ENCODE data around the gene ZNF335. TPM values are rescaled to one million over a fixed set of nuclear protein-coding genes. Genes with fewer than 3 reads are reported as not detected.
A peak's percentile ranks its signal among the peaks of the same experiment; 100 is the strongest.
"Not testable (repeated sequence)": the region's sequence is repeated elsewhere in the genome, so short reads cannot be mapped to it uniquely, and the experiment has no call there.

Gene ZNF335
- total and polyA plus RNA-seq, 8 donors: 7.4 to 27.4 (median 8.8) TPM

DNA sequence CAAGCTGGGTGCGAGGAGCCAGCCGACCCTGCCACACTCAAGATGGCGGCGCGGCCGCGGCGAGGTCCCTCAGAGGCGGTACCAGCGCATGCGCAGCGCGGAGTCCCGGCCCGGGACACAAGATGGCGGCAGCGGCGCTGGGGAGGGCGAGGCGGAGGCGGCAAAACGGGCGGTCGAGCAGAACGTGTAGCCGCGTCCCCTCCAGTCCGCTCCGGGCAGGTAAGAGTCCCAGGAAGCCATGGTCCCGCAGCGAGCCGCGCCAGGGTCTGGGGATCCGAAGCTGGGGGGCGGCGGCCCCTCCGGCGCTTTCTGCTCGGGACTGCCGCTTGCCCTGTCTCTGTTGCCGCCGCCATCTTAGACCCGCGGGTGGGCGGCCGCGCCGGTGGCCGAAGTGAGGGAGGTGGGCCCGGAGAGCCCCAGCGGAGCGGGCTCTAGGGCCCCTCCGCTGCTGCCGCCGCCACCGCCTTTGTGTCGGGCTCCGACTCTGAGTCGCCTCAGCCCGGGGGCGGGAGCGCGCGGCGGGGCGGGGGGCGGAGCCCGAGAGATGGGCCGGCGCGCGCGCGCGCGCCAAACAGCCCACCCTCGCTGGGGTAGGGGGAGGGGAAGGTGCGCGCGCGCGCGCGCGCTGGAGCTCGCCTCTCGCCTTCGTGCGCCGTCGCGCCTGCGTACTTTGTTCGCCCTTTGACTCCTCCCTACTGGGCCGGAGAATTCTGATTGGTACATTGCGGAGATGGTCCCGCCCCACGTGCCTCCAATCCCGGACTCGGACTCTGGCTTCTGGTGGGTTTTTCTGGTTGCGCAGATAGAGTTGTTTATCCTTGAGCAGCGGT, 37.2 kb downstream of the ZNF335 start, which contains the start of gene PCIF1:
PCIF1 (plus strand) TSS at position 98 of the 830 bp plus-strand sequence. CDS start 4,317 bp downstream, outside the sequence.
- 0 to 1% methylated on average over 70 to 102 of the region's 102 CpGs for WGBS, 2 donors
- H3K9me3 ChIP-seq: no peaks in the 10 kb centered on the region
- H3K36me3 ChIP-seq: peaks cover 4 to 26% (median 21%) of the 10 kb centered on the region in 3 donors
- peak within 1 kb of the TSS; percentile 81 to 100 (median 94) for H3K4me3 ChIP-seq
- FAIRE-seq: no peak
- peak; percentile 87 to 93 (median 88) for ATAC-seq
- TF ChIP-seq, protein P1, sequence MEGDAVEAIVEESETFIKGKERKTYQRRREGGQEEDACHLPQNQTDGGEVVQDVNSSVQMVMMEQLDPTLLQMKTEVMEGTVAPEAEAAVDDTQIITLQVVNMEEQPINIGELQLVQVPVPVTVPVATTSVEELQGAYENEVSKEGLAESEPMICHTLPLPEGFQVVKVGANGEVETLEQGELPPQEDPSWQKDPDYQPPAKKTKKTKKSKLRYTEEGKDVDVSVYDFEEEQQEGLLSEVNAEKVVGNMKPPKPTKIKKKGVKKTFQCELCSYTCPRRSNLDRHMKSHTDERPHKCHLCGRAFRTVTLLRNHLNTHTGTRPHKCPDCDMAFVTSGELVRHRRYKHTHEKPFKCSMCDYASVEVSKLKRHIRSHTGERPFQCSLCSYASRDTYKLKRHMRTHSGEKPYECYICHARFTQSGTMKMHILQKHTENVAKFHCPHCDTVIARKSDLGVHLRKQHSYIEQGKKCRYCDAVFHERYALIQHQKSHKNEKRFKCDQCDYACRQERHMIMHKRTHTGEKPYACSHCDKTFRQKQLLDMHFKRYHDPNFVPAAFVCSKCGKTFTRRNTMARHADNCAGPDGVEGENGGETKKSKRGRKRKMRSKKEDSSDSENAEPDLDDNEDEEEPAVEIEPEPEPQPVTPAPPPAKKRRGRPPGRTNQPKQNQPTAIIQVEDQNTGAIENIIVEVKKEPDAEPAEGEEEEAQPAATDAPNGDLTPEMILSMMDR (IDR thresholded peaks at IDR 0.05): no peak
- DNase-seq: peak; percentile 96 to 100 (median 98)
- H3K27ac ChIP-seq: peak within 1 kb of the TSS; percentile 99 to 100 (median 100)
- H3K4me1 ChIP-seq: peaks cover 0 to 10% (median 0%) of the 10 kb centered on the region in 3 donors
- intact Hi-C loops (cut with DNase I): no loop called here
- no peaks in the 10 kb centered on the region for H3K27me3 ChIP-seq

DNA sequence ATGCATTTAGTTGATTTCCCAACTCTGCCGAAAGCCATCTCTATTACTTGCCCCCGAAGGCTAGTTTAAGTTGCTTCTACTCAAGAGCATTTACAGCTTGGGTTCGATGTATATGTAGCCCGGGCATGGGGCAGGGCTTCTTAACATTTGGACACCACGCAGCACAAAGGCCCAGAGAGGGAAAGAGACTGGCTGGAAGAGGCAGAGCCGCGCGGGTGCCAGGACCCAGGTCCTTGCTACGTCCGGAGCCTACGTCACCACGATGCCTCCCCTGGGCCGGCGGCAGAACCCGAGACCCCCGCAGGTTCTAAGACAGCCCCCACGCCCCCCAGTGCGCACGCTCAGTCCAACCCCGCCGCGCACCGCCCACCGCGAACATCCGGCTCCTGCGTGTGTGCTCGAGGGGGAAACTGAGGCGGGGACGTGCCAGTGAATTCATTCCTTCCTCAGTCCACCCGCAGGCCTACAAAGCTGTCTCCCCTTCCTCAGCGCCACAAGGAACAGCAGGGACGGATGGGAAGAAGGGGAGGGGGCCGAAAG, 37.9 kb downstream of the ZNF335 start:
- peak overlapping the region; percentile 99 to 100 (median 100) for H3K27ac ChIP-seq
- no peaks in the 10 kb centered on the region for H3K27me3 ChIP-seq
- TF ChIP-seq, protein P1 (IDR thresholded peaks at IDR 0.05): no peak
- ATAC-seq (peak; percentile 16 to 32 (median 28)), FAIRE-seq (no peak), DNase-seq (peak in 5 of 6 donors; percentile 57 to 90 (median 75))
- whole genome bisulfite sequencing, 2 donors: 0 to 1% methylated on average over 34 of the region's 34 CpGs
- H3K4me1 ChIP-seq: peaks cover 0 to 10% (median 0%) of the 10 kb centered on the region in 3 donors
- no peaks in the 10 kb centered on the region for H3K9me3 ChIP-seq
- intact Hi-C loops (cut with DNase I): no loop called here
- peak overlapping the region; percentile 81 to 100 (median 94) for H3K4me3 ChIP-seq
- H3K36me3 ChIP-seq: peaks cover 0 to 19% (median 14%) of the 10 kb centered on the region in 3 donors

DNA sequence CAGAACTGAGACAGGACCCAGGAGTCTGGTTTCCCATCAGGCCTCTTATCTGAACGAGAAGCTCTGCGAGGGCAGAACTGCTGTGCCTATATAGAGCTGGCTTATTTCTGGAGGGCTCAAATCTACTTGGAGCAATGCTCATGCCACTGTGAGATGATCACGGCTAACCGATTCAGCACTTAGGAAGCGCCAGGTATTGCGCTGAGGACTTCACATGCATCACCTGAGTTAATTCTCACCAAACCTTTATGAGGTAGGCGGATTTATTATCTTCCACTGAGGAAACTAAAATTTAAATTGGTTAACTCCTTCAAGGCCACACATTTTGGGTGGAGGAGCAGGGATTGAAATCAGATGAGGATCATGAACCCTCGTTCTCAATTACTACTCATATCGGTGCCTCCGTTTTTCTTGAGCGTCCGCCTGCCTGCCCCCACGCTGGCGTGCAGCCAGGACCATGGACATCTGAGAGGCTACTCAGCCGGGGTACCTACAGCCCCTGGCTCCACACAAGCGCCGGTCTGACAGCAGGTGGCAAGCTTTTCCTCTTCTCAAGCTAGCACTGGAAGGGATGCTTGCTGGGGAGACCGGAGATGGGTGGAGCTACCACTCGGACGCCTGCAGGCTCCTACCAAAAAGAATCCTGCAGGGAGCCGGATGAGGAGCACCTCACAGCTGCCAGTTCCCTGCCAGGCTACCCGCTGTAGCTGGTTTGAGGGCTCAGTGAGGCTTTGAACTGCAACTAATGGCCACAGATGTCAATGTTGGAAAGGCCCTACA, 38.5 kb downstream of the ZNF335 start:
- TF ChIP-seq, protein P1 (IDR thresholded peaks at IDR 0.05): peak in 1 of 4 donors; percentile 11
- Histone ChIP-seq H3K36me3 (peaks cover 0 to 13% (median 8%) of the 10 kb centered on the region in 3 donors), H3K4me3 (peak overlapping the region; percentile 81 to 100 (median 94)), H3K27ac (peak overlapping the region in 3 of 4 donors; percentile 99 to 100 (median 99)), H3K9me3 (no peaks in the 10 kb centered on the region), H3K27me3 (no peaks in the 10 kb centered on the region), H3K4me1 (peaks cover 0 to 10% (median 0%) of the 10 kb centered on the region in 3 donors)
- peak; percentile 22 to 58 (median 54) for ATAC-seq
- WGBS, 2 donors: 8 to 13% methylated on average over 22 of the region's 22 CpGs
- peak; percentile 73 to 91 (median 78) for DNase-seq
- intact Hi-C loops (cut with DNase I): no loop called here
- no peak for FAIRE-seq

DNA sequence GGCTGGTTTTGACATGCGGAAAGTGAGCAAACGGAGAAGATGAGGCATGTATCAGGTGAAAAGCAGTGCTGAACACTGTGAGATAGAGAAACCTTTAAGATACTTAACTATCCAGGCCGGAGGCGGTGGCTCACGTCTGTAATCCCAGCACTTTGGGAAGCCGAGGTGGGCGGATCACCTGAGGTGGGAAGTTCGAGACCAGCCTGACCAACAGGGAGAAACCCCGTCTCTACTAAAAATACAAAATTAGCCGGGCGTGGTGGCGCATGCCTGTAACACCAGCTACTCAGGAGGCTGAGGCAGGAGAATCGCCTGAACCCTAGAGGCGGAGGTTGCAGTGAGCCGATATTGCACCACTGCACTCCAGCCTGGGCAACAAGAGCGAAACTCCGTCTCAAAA, 40.3 kb downstream of the ZNF335 start:
- H3K36me3 ChIP-seq; H3K4me3 ChIP-seq; ATAC-seq; H3K4me1 ChIP-seq; H3K27me3 ChIP-seq; intact Hi-C loops (cut with DNase I); H3K27ac ChIP-seq; H3K9me3 ChIP-seq; FAIRE-seq: not testable (repeated sequence)
- 91 to 95% methylated on average over 15 to 17 of the region's 17 CpGs for WGBS, 2 donors
- peak in 1 of 6 donors; percentile 11 for DNase-seq

All from pancreas (tissue), 10 donors.